ENCODE data around the gene ZNF618. TPM values are rescaled to one million over a fixed set of nuclear protein-coding genes. Genes with fewer than 3 reads are reported as not detected.

The ZNF618 gene
- total RNA-seq, 1 experiment from 2014 or later, result 1.2 TPM

DNA sequence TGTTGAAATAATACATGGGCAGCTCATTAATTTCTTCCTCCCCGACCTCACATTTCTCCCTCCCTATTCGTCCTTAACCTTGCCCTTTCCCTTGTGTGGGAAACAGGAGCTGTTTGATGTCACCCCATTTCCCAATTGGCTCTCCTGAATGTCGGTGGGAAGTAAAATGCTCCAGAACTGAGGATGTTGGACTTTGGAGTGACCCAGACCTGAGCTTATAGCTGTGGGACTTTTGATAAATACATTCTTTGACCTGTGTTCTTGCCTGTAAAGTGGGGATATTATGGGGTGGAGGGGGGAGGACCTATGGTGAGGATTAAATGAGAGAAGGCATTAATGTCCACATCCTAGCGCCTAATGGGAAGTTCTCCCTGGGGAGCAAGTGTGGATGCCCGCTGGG, 91.3 kb downstream of the ZNF618 start:
- H3K9me3 ChIP-seq, result no peaks in the 10 kb centered on the region
- CTCF ChIA-PET, result no interaction called here
- Mint-ChIP-seq H3K4me3 (ENCODE audit: unreplicated experiment) (no peak overlapping the region), H3K36me3 (ENCODE audit: insufficient read depth, unreplicated experiment) (no peaks in the 10 kb centered on the region), H3K9me3 (ENCODE audit: unreplicated experiment) (no peaks in the 10 kb centered on the region), H3K4me1 (ENCODE audit: low read depth, unreplicated experiment) (peaks cover 14% of the 10 kb centered on the region), H3K27ac (ENCODE audit: unreplicated experiment) (no peak overlapping the region), H3K27me3 (ENCODE audit: insufficient read depth, unreplicated experiment) (no peaks in the 10 kb centered on the region)
- TF ChIP-seq, protein P1, sequence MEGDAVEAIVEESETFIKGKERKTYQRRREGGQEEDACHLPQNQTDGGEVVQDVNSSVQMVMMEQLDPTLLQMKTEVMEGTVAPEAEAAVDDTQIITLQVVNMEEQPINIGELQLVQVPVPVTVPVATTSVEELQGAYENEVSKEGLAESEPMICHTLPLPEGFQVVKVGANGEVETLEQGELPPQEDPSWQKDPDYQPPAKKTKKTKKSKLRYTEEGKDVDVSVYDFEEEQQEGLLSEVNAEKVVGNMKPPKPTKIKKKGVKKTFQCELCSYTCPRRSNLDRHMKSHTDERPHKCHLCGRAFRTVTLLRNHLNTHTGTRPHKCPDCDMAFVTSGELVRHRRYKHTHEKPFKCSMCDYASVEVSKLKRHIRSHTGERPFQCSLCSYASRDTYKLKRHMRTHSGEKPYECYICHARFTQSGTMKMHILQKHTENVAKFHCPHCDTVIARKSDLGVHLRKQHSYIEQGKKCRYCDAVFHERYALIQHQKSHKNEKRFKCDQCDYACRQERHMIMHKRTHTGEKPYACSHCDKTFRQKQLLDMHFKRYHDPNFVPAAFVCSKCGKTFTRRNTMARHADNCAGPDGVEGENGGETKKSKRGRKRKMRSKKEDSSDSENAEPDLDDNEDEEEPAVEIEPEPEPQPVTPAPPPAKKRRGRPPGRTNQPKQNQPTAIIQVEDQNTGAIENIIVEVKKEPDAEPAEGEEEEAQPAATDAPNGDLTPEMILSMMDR (IDR thresholded peaks at IDR 0.05; ENCODE audit: insufficient read depth in 1 of 2, low read depth in 1 of 2, low read length in 1 of 2, severe bottlenecking in 1 of 2, unreplicated experiment in 1 of 2), result no peak
- no peak for DNase-seq
- no peaks in the 10 kb centered on the region; the same call in 1 of the 2 replicates for H3K36me3 ChIP-seq (ENCODE audit: control insufficient read depth, insufficient read depth, low read length)
- POLR2A ChIA-PET, result interaction anchor here (0.5 kb wide), 1 partner anchor 95 kb away, joined by 4 read pairs; no protein-coding TSS in a partner anchor
- H3K27me3 ChIP-seq (replicated peaks; ENCODE audit: control insufficient read depth, insufficient read depth, low read length), result no peaks in the 10 kb centered on the region
- H3K4me3 ChIP-seq (ENCODE audit: low read depth, low read length), result no peak overlapping the region
- H3K4me1 ChIP-seq, result no peaks in the 10 kb centered on the region
- no TSS peak for BruUV-seq (replicated peaks)
- intact Hi-C loops (cut with micrococcal nuclease; ENCODE audit: unreplicated experiment), result no loop called here

DNA sequence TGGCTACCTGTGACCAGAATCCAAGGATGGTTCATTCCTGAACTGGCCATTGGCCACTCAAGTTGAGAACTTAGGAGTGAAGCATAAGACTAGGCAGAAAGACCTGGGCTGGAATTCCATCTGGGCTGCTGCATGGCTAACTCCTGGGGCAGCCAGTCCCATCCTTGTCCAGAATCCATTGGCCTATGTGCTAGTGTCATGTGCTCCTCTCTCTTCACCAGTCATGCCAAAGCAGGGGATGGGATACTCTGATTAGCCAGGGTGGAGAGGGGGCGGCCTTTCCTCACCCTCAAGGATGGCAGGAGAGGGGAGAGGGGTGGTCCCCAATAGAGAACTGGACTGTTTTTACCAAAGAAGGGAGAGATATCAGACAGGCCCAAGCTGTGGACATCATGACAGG, 93.2 kb downstream of the ZNF618 start:
- ChIA-PET POLR2A (no interaction called here), CTCF (no interaction called here)
- Mint-ChIP-seq H3K4me3 (ENCODE audit: unreplicated experiment) (no peak overlapping the region), H3K27ac (ENCODE audit: unreplicated experiment) (no peak overlapping the region), H3K9me3 (ENCODE audit: unreplicated experiment) (no peaks in the 10 kb centered on the region), H3K36me3 (ENCODE audit: insufficient read depth, unreplicated experiment) (no peaks in the 10 kb centered on the region), H3K4me1 (ENCODE audit: low read depth, unreplicated experiment) (peaks cover 22% of the 10 kb centered on the region), H3K27me3 (ENCODE audit: insufficient read depth, unreplicated experiment) (no peaks in the 10 kb centered on the region)
- no TSS peak for BruUV-seq (replicated peaks)
- H3K4me3 ChIP-seq (ENCODE audit: low read depth, low read length), result no peak overlapping the region
- no peak for DNase-seq
- H3K27me3 ChIP-seq (replicated peaks; ENCODE audit: control insufficient read depth, insufficient read depth, low read length), result no peaks in the 10 kb centered on the region
- TF ChIP-seq, protein P1 (IDR thresholded peaks at IDR 0.05; ENCODE audit: insufficient read depth in 1 of 2, low read depth in 1 of 2, low read length in 1 of 2, severe bottlenecking in 1 of 2, unreplicated experiment in 1 of 2), result no peak
- no peaks in the 10 kb centered on the region; the same call in 1 of the 2 replicates for H3K36me3 ChIP-seq (ENCODE audit: control insufficient read depth, insufficient read depth, low read length)
- no peaks in the 10 kb centered on the region for H3K9me3 ChIP-seq
- intact Hi-C loops (cut with micrococcal nuclease; ENCODE audit: unreplicated experiment), result no loop called here
- H3K4me1 ChIP-seq, result peaks cover 5% of the 10 kb centered on the region; the same call in 1 of the 2 replicates

DNA sequence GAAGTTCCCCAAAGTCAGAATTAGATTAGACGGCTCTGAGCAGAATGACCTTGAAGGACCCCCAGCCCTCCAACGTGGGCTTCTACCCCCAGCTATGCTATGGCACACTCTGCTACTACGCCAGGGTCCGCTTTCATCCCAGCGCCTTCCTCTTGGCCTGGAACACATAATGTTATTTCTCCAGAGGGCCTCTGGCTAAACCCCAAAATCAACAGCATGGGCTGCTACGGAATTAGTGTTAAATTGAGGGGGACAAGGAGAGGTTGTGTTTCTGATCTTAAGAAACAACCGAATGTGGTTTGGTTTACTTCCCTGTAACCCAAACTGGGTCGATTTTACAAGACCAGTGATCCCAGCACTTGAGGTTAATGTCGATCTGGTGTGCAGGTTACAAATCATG, 97.1 kb downstream of the ZNF618 start:
- no peaks in the 10 kb centered on the region for H3K9me3 ChIP-seq
- H3K4me3 ChIP-seq (ENCODE audit: low read depth, low read length), result no peak overlapping the region
- H3K27me3 ChIP-seq (replicated peaks; ENCODE audit: control insufficient read depth, insufficient read depth, low read length), result no peaks in the 10 kb centered on the region
- Mint-ChIP-seq H3K4me1 (ENCODE audit: low read depth, unreplicated experiment) (peaks cover 8% of the 10 kb centered on the region), H3K4me3 (ENCODE audit: unreplicated experiment) (no peak overlapping the region), H3K27me3 (ENCODE audit: insufficient read depth, unreplicated experiment) (no peaks in the 10 kb centered on the region), H3K27ac (ENCODE audit: unreplicated experiment) (no peak overlapping the region), H3K36me3 (ENCODE audit: insufficient read depth, unreplicated experiment) (peaks cover 5% of the 10 kb centered on the region), H3K9me3 (ENCODE audit: unreplicated experiment) (no peaks in the 10 kb centered on the region)
- CTCF ChIA-PET, result no interaction called here
- no peaks in the 10 kb centered on the region for H3K36me3 ChIP-seq (ENCODE audit: control insufficient read depth, insufficient read depth, low read length)
- POLR2A ChIA-PET, result interaction anchor here (0.6 kb wide), 1 partner anchor 630 kb away, joined by 3 read pairs; no protein-coding TSS in a partner anchor
- BruUV-seq (replicated peaks), result no TSS peak
- TF ChIP-seq, protein P1 (IDR thresholded peaks at IDR 0.05; ENCODE audit: insufficient read depth in 1 of 2, low read depth in 1 of 2, low read length in 1 of 2, severe bottlenecking in 1 of 2, unreplicated experiment in 1 of 2), result no peak
- peaks cover 5% of the 10 kb centered on the region; the same call in 1 of the 2 replicates for H3K4me1 ChIP-seq
- DNase-seq, result no peak
- intact Hi-C loops (cut with micrococcal nuclease; ENCODE audit: unreplicated experiment), result no loop called here
